ENCODE data around the gene OPN4.
A peak's percentile ranks its signal among the peaks of the same experiment; 100 is the strongest.
"Not testable (repeated sequence)": the region's sequence is repeated elsewhere in the genome, so short reads cannot be mapped to it uniquely, and the experiment has no call there.

The OPN4 gene

DNA sequence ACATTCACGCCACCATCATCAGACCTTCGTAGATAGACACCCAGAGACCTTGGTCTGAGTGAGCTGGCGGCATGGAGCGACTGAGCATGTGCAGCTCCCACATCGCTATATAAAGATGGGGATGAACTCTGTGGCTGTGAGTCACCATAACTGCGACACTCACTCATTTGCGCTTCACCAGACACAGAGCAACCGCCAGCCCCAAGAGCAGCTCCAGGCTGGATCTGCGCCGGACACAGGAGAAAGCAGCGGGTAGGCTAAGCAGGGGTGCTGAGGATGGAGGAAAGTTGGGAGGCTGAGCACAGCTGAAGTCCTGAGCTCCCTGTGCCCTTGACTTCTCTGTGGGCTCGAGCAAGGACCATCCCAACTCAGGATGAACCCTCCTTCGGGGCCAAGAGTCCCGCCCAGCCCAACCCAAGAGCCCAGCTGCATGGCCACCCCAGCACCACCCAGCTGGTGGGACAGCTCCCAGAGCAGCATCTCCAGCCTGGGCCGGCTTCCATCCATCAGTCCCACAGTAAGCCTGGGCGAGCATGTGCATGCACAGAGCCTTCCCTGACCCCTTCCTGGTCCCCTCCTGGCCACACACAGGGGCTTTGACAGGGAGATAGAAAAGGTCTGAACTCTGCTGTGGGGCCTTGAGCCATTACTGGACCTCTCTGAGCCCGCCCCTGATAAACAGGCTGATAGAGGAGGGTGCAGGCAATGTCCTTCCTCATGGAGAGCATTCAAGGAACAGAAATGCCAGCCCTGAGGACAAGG lies at the start of gene OPN4:
Gene OPN4, plus strand, starts transcription at position 137 of the 762 bp plus-strand sequence. Its CDS starts 237 bp downstream, at position 374.
- DNase-seq (ENCODE audit: low read depth, low spot score), result no peak

- DNase-seq (ENCODE audit: low read depth, low spot score), result no peak
These were observed 46.7 kb upstream of the OPN4 start for GRCh38 chr10:86607674-86608073.

DNA sequence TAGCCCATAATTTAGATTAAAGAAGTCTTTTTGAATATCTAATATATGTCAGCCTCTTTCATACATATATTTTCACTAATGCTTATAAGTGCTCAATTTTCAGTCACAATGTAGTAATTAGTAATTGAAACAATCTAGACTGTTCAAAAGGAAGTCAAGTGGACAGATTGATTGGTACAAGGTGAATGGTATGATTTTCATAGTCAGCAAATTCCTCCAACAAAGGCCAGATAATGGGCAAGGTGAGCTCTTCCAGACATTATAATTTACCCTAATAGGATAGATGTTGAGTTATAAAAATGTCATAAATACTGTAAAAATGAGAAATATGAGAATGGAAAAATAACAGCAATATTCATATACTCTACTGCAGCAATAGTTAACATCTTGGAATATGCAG lies 44.4 kb upstream of the OPN4 start:
- DNase-seq (ENCODE audit: low read depth, low spot score), result no peak

- DNase-seq (ENCODE audit: low read depth, low spot score), result no peak
These were observed 43.0 kb upstream of the OPN4 start for GRCh38 chr10:86611386-86611785.

GRCh38 chr10:86613096-86613495 lies 41.3 kb upstream of the OPN4 start:
- no peak for DNase-seq (ENCODE audit: low read depth, low spot score)

- DNase-seq (ENCODE audit: low read depth, low spot score), result no peak
These were observed 40.4 kb upstream of the OPN4 start for GRCh38 chr10:86613905-86614304.

GRCh38 chr10:86614853-86615252 lies 39.5 kb upstream of the OPN4 start:
- DNase-seq (ENCODE audit: low read depth, low spot score), result no peak

- DNase-seq (ENCODE audit: low read depth, low spot score), result not testable (repeated sequence)
These were observed 37.1 kb upstream of the OPN4 start for GRCh38 chr10:86617278-86617677.

DNA sequence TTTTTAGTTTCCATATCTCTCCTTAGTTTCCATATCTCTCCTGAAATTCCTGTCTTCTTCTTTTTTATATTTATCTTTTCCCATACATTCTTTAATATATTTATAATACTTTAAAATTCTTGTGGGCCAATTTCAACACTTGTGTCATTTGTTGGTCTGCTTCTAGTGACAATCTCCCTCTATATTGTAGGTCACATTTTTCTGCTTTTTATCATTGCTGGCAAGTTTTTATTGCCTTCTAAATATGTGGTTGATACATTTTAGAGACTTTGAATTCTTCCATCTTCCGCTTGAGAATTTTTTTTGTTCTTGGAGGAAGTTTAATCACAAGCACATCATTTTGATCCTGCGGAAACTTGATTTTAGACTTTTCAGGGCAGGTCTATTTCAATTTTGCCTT lies 26.0 kb upstream of the OPN4 start:
- no peak for DNase-seq (ENCODE audit: low read depth, low spot score)

- no peak for DNase-seq (ENCODE audit: low read depth, low spot score)
These were observed 24.3 kb upstream of the OPN4 start for GRCh38 chr10:86630079-86630478.

DNA sequence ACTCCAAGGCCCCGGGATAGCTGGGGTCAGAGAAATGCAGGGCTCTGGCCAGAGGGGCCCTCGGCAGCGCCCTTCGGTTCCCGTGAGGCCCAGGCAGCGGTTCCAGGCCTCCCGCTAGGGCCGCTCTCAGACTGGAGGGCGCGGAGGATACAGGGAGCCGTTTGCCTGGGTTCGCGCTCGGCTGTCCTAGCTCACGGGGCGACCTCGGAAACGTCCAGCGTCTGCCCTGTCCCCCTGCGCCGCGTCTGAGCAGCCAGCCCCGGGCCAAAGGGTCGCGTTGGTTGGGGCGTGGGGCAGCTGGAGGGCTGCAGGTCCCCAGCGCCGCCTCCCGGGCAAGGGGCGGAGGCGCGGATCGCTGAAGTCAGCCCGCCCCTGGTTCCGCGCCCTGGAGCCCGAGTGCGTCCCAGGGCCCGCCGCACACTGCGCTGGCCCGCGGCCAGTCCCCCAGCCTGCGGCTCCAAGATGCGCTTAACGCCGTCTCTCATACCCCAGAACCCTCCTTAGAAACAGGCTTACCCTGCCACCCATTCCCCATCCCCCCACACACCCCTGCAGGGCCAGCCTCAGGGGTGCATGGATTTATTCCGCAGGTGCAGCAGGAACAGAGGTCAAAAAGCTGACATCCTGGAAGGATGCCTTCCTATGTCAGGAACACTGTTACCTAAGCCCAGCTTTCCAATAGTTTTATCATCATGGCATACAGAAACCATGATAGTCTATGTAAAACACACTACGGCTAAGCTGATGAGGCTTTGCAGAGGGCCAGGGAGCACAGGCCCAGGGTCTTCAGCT lies 22.1 kb upstream of the OPN4 start:
- DNase-seq (ENCODE audit: low read depth, low spot score), result no peak

DNA sequence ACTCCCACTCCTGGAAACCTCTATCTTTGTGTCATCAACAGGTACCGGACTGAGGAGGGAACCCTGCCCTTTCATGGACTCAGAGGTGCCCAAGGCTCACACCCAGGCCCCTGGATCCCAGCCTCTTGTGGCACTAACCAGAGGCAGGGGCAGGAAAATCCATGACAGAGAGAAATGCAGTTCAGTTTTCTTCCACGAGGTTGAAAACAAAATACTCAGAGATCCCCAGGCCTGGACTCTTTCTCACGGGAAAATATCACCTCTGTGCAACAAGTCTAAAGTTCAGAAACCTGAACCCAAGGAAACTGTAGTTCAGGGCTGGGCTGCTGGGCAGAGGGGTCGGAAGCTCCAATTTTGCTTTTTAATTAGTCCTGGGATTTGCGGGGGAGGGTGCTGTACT lies 21.4 kb upstream of the OPN4 start:
- DNase-seq (ENCODE audit: low read depth, low spot score), result no peak

- DNase-seq (ENCODE audit: low read depth, low spot score), result no peak
These were observed 18.9 kb upstream of the OPN4 start for GRCh38 chr10:86635402-86635801.

DNA sequence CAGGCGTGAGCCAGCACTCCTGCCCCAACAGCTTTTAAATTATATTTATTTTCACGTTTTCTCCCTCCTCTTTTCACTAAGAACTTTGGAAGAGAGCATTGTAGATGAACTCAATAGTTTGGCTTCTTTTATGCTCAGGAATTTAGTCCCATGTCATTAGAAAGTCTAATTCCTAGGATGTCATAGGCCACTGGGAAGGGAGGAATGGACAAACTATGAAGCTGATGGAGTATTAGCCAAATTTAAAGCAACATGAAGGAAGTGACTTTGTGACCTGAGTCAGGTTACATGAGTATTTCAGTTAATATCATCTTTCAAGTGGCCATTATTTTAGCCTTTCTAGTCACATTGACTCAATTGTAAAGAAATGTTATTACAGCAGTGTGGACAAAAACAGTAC lies 18.0 kb upstream of the OPN4 start:
- DNase-seq (ENCODE audit: low read depth, low spot score), result no peak

DNA sequence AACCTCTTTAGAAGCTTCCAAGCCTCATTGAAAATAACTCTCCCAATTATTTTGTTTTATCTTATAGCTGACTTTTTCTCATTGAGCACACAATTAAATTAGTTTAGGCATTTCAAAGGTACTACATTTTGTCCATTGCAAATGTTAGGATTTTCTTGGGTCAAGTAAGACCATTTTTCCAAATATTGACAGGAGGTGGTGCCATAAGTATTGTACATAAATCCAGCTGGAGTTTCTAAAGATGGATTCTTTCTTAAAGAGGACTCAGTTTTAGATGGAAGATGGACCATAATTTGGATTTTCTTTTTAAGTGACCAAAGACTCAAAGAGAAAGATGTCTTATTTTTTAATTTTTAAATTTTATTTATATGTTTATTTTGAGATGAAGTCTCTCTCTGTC lies 12.3 kb upstream of the OPN4 start:
- no peak for DNase-seq (ENCODE audit: low read depth, low spot score)

DNA sequence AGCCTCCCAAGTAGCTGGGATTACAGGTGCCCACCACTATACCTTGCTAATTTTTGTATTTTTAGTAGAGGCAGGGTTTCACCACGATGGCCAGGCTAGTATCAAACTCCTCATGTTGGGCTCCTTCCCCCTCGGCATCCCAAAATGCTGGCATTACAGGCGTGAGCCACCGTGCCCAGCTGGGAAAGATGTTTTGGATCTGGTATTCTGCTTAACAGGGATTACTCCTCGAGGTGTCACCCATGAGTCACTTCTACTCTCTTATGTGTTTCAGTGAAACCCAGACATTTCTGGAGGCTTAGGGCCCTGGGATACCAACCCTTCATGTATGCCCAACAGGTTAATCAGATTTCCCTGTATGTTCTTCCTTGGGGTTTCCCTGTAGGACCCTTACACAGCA lies 11.8 kb upstream of the OPN4 start:
- DNase-seq (ENCODE audit: low read depth, low spot score), result no peak

DNA sequence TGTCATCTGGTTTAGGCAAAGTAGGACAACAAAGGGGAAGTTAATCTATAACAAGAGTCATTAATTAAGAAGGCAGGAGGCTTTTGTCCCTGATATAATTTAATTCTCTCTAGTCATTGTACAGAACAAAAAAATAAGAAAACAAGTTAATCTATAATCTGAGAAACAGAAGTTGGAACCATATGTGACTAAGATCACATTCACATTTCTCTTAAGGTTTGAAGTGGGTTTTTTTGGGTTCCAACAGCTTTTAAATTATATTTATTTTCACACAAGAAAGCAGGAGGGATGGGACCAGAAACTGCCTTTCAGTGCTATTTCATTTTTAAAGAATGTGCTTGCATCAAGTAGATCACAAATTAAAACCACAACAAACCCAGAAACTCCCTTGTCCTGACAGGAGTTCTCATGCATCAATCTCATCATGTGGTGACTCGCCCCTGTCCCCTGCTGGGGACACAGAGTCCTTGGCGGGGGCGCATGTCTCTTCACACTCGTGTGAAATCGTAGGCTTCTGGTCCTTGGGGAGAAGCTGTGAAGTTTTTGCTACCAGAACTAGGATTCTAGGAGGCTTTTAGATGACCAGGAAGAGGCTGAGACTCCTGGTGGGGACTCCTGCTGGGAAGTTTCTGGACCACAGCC lies 10.1 kb upstream of the OPN4 start:
- peak; percentile 35 for DNase-seq (ENCODE audit: low read depth, low spot score)

DNA sequence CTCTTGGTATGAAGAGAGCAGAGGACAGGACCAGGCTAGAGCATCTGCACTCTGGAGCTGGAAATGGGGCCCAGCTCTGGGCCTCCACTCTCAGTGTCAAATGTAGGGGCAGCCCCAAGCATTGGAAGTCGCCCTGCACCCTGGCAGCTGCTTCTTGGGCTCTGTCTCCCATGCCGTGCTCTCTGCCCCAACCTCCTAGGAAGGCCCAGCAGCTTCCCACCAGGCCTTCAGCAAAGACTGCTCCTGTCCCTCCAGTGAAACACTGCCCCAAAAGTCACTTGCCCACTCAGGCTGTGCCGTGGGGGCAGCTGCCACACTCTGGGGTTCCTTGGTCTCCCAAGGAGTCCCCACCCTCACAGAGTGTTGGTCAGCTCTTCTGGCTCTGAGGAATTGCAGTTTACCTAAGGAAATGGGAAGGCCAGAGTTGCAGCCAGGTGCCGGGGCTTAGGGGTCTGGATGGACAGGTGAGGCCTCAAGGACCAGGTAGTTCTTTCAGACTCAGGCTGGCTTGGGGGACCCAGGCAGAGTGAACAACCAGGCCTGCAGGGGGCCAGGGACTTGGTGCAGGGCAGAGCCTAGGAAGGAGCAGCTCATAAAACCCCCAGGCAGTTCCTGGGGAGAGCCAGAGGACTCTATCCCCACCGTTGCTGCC lies 9.4 kb upstream of the OPN4 start:
- DNase-seq (ENCODE audit: low read depth, low spot score), result no peak

- not testable (repeated sequence) for DNase-seq (ENCODE audit: low read depth, low spot score)
These were observed 8.7 kb upstream of the OPN4 start for GRCh38 chr10:86645621-86646165.

DNA sequence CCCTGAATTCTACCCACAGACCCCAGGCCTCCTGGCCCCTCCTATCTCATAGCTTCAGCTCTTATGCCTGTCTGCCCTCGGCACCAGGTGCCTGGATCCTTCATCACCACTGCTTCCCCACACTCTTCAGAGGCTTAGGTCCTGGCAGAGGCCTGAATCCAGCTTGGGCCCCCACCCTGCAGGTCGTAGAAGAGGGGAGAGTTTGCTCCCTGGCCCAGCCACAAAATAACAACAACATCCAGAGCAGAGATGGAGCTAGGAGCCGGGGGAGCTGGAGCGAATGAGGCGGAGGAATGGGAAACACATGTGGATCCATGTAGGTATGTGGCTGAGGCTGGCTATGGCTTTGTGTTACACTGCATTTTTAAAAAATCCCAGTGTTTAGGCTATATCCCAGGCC lies 7.8 kb upstream of the OPN4 start:
- DNase-seq (ENCODE audit: low read depth, low spot score), result no peak

DNA sequence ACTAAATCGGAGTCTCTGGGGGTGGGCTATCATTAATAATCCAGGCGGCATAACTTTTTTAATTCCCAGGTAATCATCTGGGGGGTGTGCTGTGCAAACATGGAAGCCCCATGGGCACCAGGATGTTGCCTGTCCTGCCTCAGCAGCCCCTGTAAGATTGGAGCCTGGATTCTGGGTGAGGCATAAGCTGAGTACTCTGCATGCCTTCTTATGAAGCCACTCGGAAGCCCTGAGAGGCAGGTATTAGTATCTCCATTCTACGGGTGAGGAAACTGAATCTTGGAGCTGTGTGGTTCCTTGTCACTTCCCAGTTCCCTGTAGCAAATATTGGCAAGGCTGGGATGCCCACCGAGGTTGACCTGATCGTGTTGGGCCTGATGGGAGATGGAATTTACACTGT lies 7.4 kb upstream of the OPN4 start:
- DNase-seq (ENCODE audit: low read depth, low spot score), result no peak
